Activated CD4-positive, alpha-beta T cell treated with anti-CD3 and anti-CD28 coated beads, Interleukin-2, Interleukin-6, amounts not matched to agents 100 ng/mL and 50 ng/mL, durations not matched to agents 16 hours and 8 hours (primary cell): Measurements from ENCODE around the gene A2M.

Experiments
- DNase-seq: peaks from one replicate; pipeline ENCODE4 v3.0.0-alpha.2; 2020

Gene A2M

DNA sequence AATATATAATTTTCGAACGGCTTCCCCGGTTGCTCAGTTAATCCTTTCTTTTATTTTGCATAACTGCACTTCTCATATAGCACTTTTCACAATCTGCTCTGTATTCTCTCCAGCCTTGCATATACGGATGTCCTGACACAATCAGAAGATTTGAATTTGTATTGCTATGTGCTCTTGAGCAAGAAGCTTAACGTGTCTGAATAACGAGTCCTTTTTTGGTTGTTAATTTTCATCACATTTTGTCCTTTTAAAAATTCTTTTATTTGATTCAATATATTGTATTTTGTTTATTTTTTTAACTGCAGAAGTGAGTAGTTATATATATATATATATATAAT lies 17.6 kb downstream of the A2M start:
- DNase-seq: no peak

DNA sequence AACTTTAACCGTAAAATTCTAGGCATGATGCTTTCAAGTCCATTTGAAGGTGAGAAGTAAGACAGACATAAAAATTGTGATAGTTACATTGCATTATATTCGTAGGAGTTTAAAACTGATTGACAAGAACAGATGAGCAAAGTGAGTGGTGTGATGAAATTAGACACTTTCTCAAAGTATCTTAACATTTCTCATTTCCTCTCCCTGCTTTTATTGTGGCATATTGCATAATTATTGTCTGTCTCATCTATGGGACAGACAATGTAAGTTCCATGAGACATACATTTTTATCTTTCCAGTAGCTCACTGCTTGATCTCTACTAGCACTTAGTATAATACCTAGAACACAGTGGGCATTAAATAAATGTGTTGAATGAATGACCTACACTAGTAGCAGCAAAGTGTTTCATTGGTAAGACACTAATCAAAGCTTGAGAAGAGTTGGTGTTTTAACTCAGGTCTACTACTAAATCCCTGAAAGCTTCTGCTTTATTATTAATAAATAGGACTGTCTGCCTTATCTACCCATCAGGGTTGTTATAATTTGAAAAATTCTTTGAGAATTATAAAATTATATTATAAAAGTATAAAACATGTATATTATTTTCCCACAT lies 19.0 kb downstream of the A2M start:
- no peak for DNase-seq

- DNase-seq: no peak
Measured at GRCh38 chr12:9095322-9095721, 20.4 kb downstream of the A2M start.

- no peak for DNase-seq
Measured at GRCh38 chr12:9094512-9095206, 21.1 kb downstream of the A2M start.

DNA sequence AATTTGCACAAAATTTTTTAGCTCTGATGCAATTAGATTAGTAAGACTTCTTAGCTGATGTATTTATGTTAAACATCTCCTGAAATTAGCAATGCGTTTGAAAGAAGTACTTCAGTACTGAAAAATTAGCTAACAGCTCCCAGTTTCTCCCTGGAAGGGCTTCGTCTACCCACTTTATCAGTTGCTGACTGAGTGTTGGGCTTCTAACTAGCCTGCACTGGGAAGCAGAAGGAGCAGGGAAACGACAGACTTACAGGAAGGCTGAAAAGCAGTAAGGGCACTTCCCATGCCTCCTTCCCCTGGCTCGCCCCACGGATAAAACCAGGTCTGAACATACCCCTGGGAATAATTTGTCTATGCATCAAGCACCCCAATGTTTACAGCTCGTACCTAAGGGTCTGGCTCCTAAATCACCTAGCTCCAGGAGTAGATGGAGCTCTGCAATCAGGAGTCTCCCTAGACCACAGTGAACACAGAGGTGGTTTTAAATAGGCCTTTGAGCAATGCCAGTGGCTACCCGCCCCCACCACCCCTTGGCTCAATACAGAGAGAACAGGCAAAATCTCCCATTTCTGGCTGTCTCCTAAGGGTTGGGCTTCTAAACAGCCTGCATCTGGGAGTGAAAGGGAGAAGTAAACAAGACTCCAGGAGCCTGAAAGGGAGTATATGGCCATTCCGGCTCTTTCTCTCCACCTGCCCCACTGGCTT lies 23.7 kb downstream of the A2M start:
- DNase-seq: no peak

DNA sequence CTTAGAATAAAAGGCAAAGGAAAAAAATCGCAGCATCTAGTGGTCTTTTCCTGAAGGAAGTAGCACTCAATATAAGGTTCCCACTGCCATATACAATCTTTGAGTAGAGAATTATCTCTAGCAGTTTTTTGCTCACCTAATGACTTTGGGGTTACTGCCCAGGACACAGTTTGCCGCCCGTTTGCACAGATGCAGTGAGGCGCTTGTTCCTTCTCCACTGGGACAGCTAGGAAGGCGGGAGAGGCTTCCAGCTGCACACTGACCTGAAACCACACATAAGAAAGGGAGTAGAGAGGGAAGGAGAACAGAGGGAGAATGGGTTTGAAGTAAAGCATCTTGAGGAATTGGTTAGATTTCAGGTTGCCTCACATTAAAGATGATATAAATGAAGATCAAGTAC lies 25.5 kb downstream of the A2M start:
- no peak for DNase-seq

DNA sequence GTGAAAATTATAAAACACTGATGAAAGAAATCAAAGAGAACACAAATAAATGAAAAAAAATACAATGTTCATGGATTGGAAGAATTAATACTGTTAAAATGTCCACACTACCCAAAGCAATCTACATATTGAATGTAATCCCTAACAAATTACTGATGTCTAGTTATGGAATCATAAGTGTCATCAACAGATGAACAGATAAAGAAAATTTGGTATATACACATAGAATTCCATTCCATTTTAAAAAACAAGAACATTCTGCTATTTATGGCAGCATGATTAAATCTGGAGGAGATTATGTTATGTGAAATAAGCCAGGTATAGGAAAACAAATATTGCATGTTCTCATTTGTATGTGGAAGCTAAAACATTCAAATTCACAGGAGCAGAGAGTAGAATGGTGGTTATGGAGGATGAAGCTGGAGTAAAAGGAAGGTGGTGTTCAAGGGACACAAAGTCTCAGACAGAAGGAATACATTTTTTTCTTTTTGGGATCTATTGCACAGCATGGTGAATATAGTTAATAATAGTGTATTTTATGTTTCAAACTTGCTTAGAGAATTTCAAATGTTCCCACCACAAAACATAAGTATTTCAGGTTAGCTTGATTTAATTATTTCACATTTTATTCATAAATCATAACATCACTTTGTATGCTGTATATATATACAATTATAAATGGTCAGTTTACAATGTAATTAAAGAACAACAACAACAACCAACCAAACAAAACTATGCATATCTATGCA lies 28.5 kb downstream of the A2M start:
- DNase-seq: no peak

- no peak for DNase-seq
Measured at GRCh38 chr12:9086087-9086486, 29.6 kb downstream of the A2M start.

GRCh38 chr12:9084417-9084816 lies 31.3 kb downstream of the A2M start:
- no peak for DNase-seq

DNA sequence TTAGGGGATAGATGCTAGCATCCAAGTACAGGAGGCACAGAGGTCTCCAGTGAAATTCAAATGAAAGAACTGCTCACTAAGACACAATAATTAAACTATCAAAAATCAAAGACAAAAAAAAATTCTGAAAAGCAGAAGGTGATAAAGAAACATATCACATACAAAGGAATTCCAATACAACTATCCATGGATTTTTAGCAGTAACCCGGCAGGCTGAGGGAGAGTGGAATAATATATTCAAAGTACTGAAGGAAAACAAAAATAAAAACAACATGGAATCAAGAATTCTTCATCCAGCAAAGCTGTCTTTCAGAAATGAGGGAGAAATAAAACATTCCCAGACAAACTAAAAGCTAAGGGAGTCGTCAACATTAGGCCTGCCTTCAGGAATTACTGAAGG lies 31.9 kb downstream of the A2M start:
- no peak for DNase-seq

- DNase-seq: no peak
Measured at GRCh38 chr12:9081667-9082427, 33.9 kb downstream of the A2M start.

GRCh38 chr12:9079883-9080675 lies 35.6 kb downstream of the A2M start:
- DNase-seq: no peak

- DNase-seq: no peak
Measured at GRCh38 chr12:9079082-9079481, 36.6 kb downstream of the A2M start.

- no peak for DNase-seq
Measured at GRCh38 chr12:9077152-9078031, 38.3 kb downstream of the A2M start.

GRCh38 chr12:9076733-9077132 lies 39.0 kb downstream of the A2M start:
- DNase-seq: no peak

DNA sequence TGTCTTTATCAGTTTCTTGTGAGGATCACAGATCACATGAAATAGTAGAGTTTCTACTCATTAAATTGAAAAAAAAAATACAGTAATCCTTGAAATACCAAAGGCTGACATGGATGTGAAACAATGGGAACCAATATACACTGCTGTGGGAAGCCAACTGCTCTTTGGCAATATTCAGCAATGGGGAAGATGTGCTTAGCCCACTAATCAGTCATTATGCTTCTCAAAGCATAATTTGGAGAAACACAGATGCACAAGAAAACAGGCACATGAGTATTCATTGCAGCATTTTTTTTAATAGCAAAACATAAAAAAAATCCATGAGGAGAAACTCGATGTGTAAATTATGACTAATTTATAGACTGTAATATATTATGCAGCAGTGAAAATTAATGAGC lies 40.6 kb downstream of the A2M start:
- DNase-seq: no peak

- no peak for DNase-seq
Measured at GRCh38 chr12:9074484-9075137, 41.1 kb downstream of the A2M start.

GRCh38 chr12:9073076-9073475 lies 42.6 kb downstream of the A2M start:
- no peak for DNase-seq

- no peak for DNase-seq
Measured at GRCh38 chr12:9072481-9073038, 43.2 kb downstream of the A2M start.

DNA sequence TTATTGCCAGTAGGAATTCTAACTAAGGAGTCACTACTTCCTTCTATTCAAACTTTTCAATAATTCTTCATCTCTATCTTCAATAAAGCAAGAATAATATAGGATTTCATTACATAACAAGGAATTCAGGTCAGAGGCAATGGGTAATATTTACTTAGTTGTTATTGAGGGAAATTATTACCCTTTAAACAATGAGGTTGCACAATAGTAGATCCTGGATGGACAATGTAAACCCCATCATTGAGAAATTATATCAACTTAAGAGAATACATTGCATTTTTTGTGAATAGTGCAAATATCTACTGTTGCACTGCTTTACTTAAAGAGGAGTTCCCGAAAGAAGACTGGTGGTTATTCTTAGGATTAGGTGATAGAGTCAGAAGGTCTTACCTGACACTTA lies 43.8 kb downstream of the A2M start:
- DNase-seq: no peak
